Panc1 (cell line): Measurements from ENCODE around the gene ZNF688. TPM values are rescaled to one million over a fixed set of nuclear protein-coding genes. Genes with fewer than 3 reads are reported as not detected.

ENCODE experiments used
- ATAC-seq: fragments of 200-7000 bp; cut with Tn5 transposase; 2 replicates; pipeline ENCODE4 v1.9.1; 2020; ENCODE audit warnings: mild to moderate bottlenecking, moderate library complexity
- BruUV-seq: library from RNA; stranded (reverse); fragments of 400-500 nt; replicated peaks from 2 replicates; lab custom pipeline; 2021; lab: Mats Ljungman, UMichigan
- CTCF ChIA-PET: fragments of 300-600 bp; sonication (Branson Sonifier 250); formaldehyde crosslinking; loops from one replicate; lab custom pipeline; 2022; ENCODE audit warnings: antibody characterized with exemption; lab: Charles Lee
- POLR2A ChIA-PET: fragments of 300-600 bp; sonication (Branson Sonifier 250); formaldehyde crosslinking; loops from one replicate; lab custom pipeline; 2022; ENCODE audit warnings: antibody characterized with exemption; lab: Charles Lee
- DNase-seq: peaks from one replicate; pipeline ENCODE4 v3.0.0-alpha.2; 2010; ENCODE audit warnings: low read depth, low spot score
- H3K27ac ChIP-seq: 2 replicates; pipeline ENCODE4 v1.5.1; 2011; ENCODE audit warnings: mild to moderate bottlenecking, low read length, inconsistent platforms
- H3K27me3 ChIP-seq: fragments of 200-500 bp; sonication (Bioruptor generic); 2 replicates; pipeline ENCODE4 v1.6.0; 2014; ENCODE audit warnings: low read length, inconsistent platforms; ENCODE audit not compliant: control insufficient read depth, insufficient read depth
- H3K36me3 ChIP-seq: fragments of 200-500 bp; sonication (Bioruptor generic); 2 replicates; pipeline ENCODE4 v1.5.1; 2014; ENCODE audit warnings: inconsistent platforms, mild to moderate bottlenecking, low read length, moderate library complexity; ENCODE audit not compliant: control insufficient read depth, insufficient read depth
- H3K4me1 ChIP-seq: 2 replicates; pipeline ENCODE4 v1.5.1; 2011; ENCODE audit warnings: inconsistent platforms, mild to moderate bottlenecking, low read length, moderate library complexity; ENCODE audit not compliant: control insufficient read depth, insufficient read depth
- H3K4me3 ChIP-seq, 2 experiments: 2 replicates each; pipeline ENCODE4 v1.5.1; 2011 to 2012; ENCODE audit warnings: low read depth in 2 of 2, low read length in 2 of 2, mild to moderate bottlenecking in 2 of 2, inconsistent platforms in 1 of 2, moderate library complexity in 1 of 2
- H3K9me3 ChIP-seq: fragments of 200-500 bp; sonication (Bioruptor generic); 2 replicates; pipeline ENCODE4 v1.5.1; 2014; ENCODE audit warnings: low read depth, mild to moderate bottlenecking, inconsistent platforms, low read length, moderate library complexity; ENCODE audit not compliant: control insufficient read depth, insufficient read depth
- POLR2AphosphoS5 ChIP-seq: IDR thresholded peaks from 2 replicates; pipeline ENCODE4 v1.6.1; 2012; ENCODE audit warnings: mild to moderate bottlenecking, low read depth, low read length, moderate library complexity
- REST ChIP-seq, 2 experiments: IDR thresholded peaks; 2 replicates each; pipeline ENCODE4 v1.6.1; 2011 to 2012; ENCODE audit warnings: low read depth in 2 of 2, control low read depth in 1 of 2, low read length in 1 of 2, mild to moderate bottlenecking in 1 of 2, moderate library complexity in 1 of 2; ENCODE audit not compliant: insufficient read depth in 1 of 2
- SIN3A ChIP-seq: IDR thresholded peaks from 2 replicates; pipeline ENCODE4 v1.6.1; 2012; ENCODE audit warnings: low read depth, mild to moderate bottlenecking, low read length, moderate library complexity, borderline replicate concordance; ENCODE audit not compliant: insufficient read depth
- TCF7L2 ChIP-seq: IDR thresholded peaks from 2 replicates; pipeline ENCODE4 v1.6.1; 2011; ENCODE audit warnings: mild to moderate bottlenecking, low read depth, low read length, inconsistent platforms
- in situ Hi-C: cut with HindIII; loops from 2 replicates; pipeline ENCODE4 v1.10.0; 2016; ENCODE audit warnings: low sequenced_read_pairs, low pct_unique_long_range_greater_than_20kb
- intact Hi-C: fragments of 100-400 bp; cut with micrococcal nuclease; formaldehyde crosslinking; loops from one replicate; pipeline ENCODE4 v1.10.0; 2022; ENCODE audit not compliant: unreplicated experiment
- total RNA-seq: library from RNA; stranded (reverse); gene quantifications from one replicate; pipeline ENCODE4 v1.2.1, GENCODE V29; 2021; ENCODE audit not compliant: unreplicated experiment
- TF ChIP-seq, protein P1 (sequence below): fragments of 450-650 bp; IDR thresholded peaks from 2 replicates; pipeline ENCODE4 v1.5.1; 2017; ENCODE audit warnings: mild to moderate bottlenecking

Gene ZNF688
- total RNA-seq, 1 experiment from 2014 or later = 7.7 TPM

DNA sequence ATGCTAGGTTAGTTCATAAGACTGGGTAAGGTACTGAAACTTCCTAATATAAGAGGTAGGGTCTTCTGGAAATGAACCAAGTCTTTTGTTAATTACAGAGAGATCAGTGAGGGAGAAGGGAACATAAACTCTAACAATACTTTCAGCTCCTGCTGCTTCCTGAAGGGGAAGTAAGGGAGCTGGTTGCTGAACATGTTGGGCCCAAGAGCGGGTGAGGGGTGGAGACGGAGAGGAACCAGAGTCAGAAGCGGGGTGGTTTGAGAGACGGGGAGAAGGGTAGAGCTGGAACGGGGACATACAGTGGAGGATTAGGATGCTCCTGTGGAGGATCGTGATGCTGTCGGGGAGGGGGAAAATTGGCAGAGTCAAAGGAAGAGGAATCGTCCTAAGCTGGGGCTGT, 25.4 kb downstream of the ZNF688 start:
- in situ Hi-C loops (no loop called here), intact Hi-C loops (no loop called here)
- no peak for DNase-seq
- Histone ChIP-seq H3K4me1 (peaks cover 4% of the 10 kb centered on the region), H3K4me3 (no peak overlapping the region), H3K36me3 (no peaks in the 10 kb centered on the region), H3K9me3 (no peaks in the 10 kb centered on the region), H3K27me3 (no peaks in the 10 kb centered on the region), H3K27ac (no peak overlapping the region)
- ChIA-PET CTCF (no interaction called here), POLR2A (no interaction called here)
- no peak for TF ChIP-seq SIN3A
- no peak for TF ChIP-seq TCF7L2
- no peak for TF ChIP-seq REST (IDR thresholded peaks at IDR 0.05; ENCODE audit: insufficient read depth in 1 of 2, low read depth in 2 of 2, low read length in 1 of 2)
- TF ChIP-seq, protein P1, sequence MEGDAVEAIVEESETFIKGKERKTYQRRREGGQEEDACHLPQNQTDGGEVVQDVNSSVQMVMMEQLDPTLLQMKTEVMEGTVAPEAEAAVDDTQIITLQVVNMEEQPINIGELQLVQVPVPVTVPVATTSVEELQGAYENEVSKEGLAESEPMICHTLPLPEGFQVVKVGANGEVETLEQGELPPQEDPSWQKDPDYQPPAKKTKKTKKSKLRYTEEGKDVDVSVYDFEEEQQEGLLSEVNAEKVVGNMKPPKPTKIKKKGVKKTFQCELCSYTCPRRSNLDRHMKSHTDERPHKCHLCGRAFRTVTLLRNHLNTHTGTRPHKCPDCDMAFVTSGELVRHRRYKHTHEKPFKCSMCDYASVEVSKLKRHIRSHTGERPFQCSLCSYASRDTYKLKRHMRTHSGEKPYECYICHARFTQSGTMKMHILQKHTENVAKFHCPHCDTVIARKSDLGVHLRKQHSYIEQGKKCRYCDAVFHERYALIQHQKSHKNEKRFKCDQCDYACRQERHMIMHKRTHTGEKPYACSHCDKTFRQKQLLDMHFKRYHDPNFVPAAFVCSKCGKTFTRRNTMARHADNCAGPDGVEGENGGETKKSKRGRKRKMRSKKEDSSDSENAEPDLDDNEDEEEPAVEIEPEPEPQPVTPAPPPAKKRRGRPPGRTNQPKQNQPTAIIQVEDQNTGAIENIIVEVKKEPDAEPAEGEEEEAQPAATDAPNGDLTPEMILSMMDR = no peak
- no peak for TF ChIP-seq POLR2AphosphoS5
- no peak for ATAC-seq
- BruUV-seq = no TSS peak

GRCh38 chr16:30543067-30543466, 28.4 kb downstream of the ZNF688 start:
- TF ChIP-seq, protein P1 = no peak
- TF ChIP-seq SIN3A (no peak), TCF7L2 (no peak), POLR2AphosphoS5 (no peak), REST (IDR thresholded peaks at IDR 0.05; ENCODE audit: insufficient read depth in 1 of 2, low read depth in 2 of 2, low read length in 1 of 2) (no peak)
- Histone ChIP-seq H3K27ac (no peak overlapping the region), H3K4me1 (peaks cover 4% of the 10 kb centered on the region), H3K4me3 (no peak overlapping the region), H3K36me3 (no peaks in the 10 kb centered on the region), H3K27me3 (no peaks in the 10 kb centered on the region), H3K9me3 (no peaks in the 10 kb centered on the region)
- DNase-seq (no peak), ATAC-seq (no peak)
- intact Hi-C loops (no loop called here), in situ Hi-C loops (no loop called here)
- BruUV-seq = no TSS peak
- ChIA-PET POLR2A (no interaction called here), CTCF (no interaction called here)
